Measurements from ENCODE around the gene OSBPL10.

The OSBPL10 gene

DNA sequence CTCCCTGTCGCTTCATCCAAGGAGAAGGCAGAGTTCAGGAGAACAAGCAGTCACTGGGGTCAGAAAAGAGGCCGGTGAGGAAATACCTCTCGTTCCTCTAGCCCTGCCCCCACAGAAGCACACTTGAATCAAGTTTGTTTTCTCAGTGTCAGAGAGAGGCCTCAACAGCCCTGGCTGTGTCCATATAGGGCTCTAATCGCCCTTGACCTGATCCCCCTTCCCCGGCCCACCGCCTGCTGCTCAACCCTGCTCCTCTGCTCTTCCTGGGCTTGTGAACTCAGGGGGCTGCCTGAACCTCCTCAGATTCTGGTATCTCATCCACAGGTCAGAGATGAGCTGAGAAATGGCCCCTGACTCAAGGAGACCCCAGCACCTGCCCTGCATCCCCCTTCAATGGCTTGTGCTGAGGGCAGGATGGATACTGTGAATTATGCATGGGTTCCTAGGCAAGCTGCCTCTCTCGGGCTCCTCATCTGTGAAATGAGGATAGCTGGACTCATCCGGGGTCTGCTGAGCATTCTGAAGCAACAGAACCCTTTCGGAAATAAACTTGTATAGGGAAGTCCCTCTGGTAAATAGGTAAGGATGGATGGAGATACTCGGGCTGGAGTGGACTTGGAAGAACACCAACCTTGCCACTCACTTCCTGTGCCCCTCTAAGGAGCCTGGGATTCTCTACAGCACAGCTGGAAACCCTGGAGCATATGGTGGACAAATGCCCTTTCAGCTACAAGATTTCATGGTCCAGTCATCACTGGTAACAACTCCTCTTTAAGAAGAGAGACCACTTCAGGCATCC is 300.8 kb downstream of the OSBPL10 start:
- TF ChIP-seq, protein P1, sequence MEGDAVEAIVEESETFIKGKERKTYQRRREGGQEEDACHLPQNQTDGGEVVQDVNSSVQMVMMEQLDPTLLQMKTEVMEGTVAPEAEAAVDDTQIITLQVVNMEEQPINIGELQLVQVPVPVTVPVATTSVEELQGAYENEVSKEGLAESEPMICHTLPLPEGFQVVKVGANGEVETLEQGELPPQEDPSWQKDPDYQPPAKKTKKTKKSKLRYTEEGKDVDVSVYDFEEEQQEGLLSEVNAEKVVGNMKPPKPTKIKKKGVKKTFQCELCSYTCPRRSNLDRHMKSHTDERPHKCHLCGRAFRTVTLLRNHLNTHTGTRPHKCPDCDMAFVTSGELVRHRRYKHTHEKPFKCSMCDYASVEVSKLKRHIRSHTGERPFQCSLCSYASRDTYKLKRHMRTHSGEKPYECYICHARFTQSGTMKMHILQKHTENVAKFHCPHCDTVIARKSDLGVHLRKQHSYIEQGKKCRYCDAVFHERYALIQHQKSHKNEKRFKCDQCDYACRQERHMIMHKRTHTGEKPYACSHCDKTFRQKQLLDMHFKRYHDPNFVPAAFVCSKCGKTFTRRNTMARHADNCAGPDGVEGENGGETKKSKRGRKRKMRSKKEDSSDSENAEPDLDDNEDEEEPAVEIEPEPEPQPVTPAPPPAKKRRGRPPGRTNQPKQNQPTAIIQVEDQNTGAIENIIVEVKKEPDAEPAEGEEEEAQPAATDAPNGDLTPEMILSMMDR (IDR thresholded peaks at IDR 0.05), result no peak
- no peak for DNase-seq (ENCODE audit: low spot score)
- H3K4me3 ChIP-seq, result no peak overlapping the region
- no peak overlapping the region for H3K27ac ChIP-seq

DNA sequence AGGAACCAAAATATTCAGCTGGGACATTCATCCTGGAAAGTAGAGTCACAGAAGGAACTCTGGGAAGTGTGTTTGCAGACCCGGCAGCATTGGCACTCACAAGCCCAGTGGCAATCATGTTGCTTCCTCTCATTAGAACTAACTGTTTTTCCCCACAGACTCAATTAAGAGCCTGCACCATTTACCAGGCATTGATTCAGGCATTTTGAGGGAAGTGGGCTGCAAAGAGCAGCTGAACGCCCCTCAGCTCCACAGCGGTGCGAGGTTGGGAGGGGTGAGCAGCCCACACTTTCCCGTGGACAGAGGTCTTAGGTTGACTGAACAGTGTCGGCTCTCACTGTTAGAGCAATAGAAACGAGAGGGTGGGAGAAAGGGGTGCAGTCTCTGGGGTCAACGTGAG is 304.5 kb downstream of the OSBPL10 start:
- H3K27ac ChIP-seq, result no peak overlapping the region
- H3K4me3 ChIP-seq, result no peak overlapping the region
- TF ChIP-seq, protein P1 (IDR thresholded peaks at IDR 0.05), result no peak
- no peak for DNase-seq (ENCODE audit: low spot score)

DNA sequence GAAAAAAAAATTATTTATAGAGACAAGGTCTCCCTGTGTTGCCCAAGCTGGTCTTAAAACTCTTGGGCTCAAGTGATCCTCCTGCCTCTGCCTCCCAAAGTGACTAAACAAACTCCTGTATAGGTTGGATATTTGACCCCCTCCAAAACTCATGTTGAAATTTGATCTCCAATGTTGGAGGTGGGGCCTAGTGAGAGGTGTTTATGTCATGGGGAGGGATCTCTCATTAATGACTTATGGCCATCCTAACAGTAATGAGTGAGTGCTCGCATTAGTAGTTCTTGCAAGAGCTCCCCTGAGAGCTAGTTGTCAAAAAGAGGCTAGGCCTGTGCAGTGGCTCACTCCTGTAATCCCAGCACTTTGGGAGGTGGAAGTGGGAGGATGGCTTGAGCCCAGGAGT is 307.1 kb downstream of the OSBPL10 start:
- no peak overlapping the region for H3K4me3 ChIP-seq
- TF ChIP-seq, protein P1 (IDR thresholded peaks at IDR 0.05), result no peak
- DNase-seq (ENCODE audit: low spot score), result no peak
- no peak overlapping the region for H3K27ac ChIP-seq

DNA sequence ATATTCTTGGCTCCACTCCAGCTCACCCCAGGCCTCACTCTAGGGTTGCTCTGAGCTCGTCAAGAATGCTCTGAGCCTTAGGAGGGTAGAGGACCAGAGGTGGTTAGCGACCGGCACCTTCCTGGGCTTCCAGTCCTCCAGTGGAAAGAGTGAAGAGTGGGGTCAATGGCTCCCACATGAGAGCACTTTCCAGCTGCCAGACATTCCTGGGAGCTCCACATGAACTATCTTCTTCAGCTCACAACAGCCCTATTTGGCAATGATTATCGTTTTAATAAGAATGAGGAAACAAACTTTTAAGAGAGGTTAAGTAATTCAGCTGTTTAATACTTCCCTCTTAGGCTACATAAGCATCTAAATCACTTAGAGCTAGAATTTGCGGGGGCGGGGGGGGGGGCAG is 309.1 kb downstream of the OSBPL10 start:
- no peak for DNase-seq (ENCODE audit: low spot score)
- TF ChIP-seq, protein P1 (IDR thresholded peaks at IDR 0.05), result no peak
- Histone ChIP-seq H3K4me3 (no peak overlapping the region), H3K27ac (no peak overlapping the region)

DNA sequence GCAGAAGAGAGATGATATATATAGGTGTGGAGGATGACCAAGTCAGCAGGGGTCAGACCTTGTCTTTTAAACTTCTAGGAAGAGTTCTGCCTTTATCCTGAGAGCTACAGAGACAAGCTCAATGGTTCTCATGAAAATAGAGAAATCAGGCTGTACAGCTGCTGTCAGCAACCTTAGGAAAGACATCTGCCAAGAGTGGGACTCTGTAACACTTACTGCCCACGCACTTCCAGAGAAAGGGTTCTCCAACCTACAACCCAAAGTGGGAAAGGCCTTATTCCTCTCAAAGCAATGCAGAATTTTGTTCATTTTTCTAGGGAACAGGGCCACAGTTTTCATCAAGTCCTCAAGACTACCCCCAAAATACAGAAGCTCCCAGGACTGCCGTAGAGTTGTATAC is 309.6 kb downstream of the OSBPL10 start:
- no peak for DNase-seq (ENCODE audit: low spot score)
- Histone ChIP-seq H3K27ac (no peak overlapping the region), H3K4me3 (no peak overlapping the region)
- TF ChIP-seq, protein P1 (IDR thresholded peaks at IDR 0.05), result no peak

DNA sequence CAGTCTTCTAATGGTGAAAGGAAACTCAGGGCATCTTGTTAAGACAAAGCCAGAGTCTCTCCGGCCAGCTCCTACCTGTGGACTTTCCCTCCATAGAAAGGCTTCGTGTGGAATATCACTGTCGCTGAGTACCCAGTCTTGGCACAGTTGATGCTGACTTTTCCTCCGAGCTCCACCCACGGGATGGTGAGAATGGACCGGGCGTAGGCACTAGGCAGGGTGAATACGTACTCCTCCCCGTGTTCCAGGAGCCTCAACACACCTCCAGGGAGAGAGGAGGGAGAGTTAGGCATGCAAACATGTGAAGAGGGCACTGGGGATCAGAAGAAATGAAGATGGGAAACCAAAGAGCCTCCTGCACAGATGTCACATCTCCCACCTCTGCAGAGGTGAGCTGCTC is 310.3 kb downstream of the OSBPL10 start:
- no peak for DNase-seq (ENCODE audit: low spot score)
- H3K27ac ChIP-seq, result no peak overlapping the region
- TF ChIP-seq, protein P1 (IDR thresholded peaks at IDR 0.05), result no peak
- no peak overlapping the region for H3K4me3 ChIP-seq

DNA sequence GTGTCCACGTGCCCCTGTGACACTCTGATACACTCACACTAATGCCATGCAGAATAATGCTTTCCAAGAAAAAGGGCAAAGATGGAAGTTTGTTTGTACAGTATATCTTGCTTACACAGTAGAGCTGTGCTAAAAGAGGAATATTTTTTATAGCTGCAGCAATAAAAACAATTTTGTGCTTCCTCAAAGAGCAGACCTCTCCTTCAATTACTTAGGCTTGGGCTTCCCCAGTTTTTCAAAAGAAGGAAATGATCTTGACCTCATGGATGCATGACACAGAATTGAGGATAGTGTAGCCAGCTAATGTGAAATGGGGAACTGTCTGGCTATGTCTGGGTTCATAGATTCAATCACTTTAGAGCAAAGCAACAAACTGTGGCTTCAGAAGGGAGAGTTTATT is 310.9 kb downstream of the OSBPL10 start:
- Histone ChIP-seq H3K27ac (no peak overlapping the region), H3K4me3 (no peak overlapping the region)
- TF ChIP-seq, protein P1 (IDR thresholded peaks at IDR 0.05), result no peak
- DNase-seq (ENCODE audit: low spot score), result no peak
